Neural progenitor cell (in vitro differentiated cells): Measurements from ENCODE around the gene KIRREL3. TPM values are rescaled to one million over a fixed set of nuclear protein-coding genes. Genes with fewer than 3 reads are reported as not detected.

Experiments used
- DNase-seq: peaks from one replicate; pipeline ENCODE4 v3.0.0-alpha.2; 2016; ENCODE audit warnings: low spot score
- H2AFZ ChIP-seq: fragments of 200-600 bp; sonication (generic); replicated peaks from 2 replicates; pipeline ENCODE4 v1.6.1; 2016; ENCODE audit warnings: antibody characterized with exemption
- H3F3A ChIP-seq: fragments of 200-600 bp; sonication (generic); 2 replicates; pipeline ENCODE4 v1.6.1; 2016; ENCODE audit warnings: antibody characterized with exemption, low read depth
- H3K27ac ChIP-seq: fragments of 200-600 bp; sonication (generic); 2 replicates; pipeline ENCODE4 v1.5.1; 2016; ENCODE audit warnings: mild to moderate bottlenecking
- H3K27me3 ChIP-seq: fragments of 200-600 bp; sonication (generic); 2 replicates; pipeline ENCODE4 v1.6.1; 2016; ENCODE audit warnings: mild to moderate bottlenecking, moderate library complexity
- H3K36me3 ChIP-seq: fragments of 200-600 bp; sonication (generic); 2 replicates; pipeline ENCODE4 v1.5.1; 2016
- H3K4me1 ChIP-seq: fragments of 200-600 bp; sonication (generic); 2 replicates; pipeline ENCODE4 v1.6.1; 2016; ENCODE audit warnings: mixed run types
- H3K4me2 ChIP-seq: fragments of 200-600 bp; sonication (generic); 2 replicates; pipeline ENCODE4 v1.6.1; 2016
- H3K4me3 ChIP-seq: fragments of 200-600 bp; sonication (generic); 2 replicates; pipeline ENCODE4 v1.5.1; 2016
- H3K79me2 ChIP-seq: fragments of 200-600 bp; sonication (generic); 2 replicates; pipeline ENCODE4 v1.6.1; 2016; ENCODE audit warnings: low read depth
- H3K9ac ChIP-seq: fragments of 200-600 bp; sonication (generic); 2 replicates; pipeline ENCODE4 v1.6.1; 2016
- H3K9me3 ChIP-seq: fragments of 200-600 bp; sonication (generic); 2 replicates; pipeline ENCODE4 v1.5.1; 2016; ENCODE audit warnings: low read depth
- H4K20me1 ChIP-seq: fragments of 200-600 bp; sonication (generic); 2 replicates; pipeline ENCODE4 v1.6.1; 2016; ENCODE audit warnings: low read depth
- H3K27ac Mint-ChIP-seq: 3 replicates; pipeline ENCODE4 v1.8.0; 2021; ENCODE audit warnings: mixed read lengths
- H3K27me3 Mint-ChIP-seq: 2 replicates; pipeline ENCODE4 v1.8.0; 2022; ENCODE audit warnings: low read depth, mild to moderate bottlenecking, inconsistent platforms, moderate library complexity, mixed read lengths; ENCODE audit not compliant: insufficient read depth
- H3K36me3 Mint-ChIP-seq: 3 replicates; pipeline ENCODE4 v1.8.0; 2021; ENCODE audit warnings: mixed read lengths
- H3K4me1 Mint-ChIP-seq: 3 replicates; pipeline ENCODE4 v1.8.0; 2021; ENCODE audit warnings: mixed read lengths
- H3K4me3 Mint-ChIP-seq: 3 replicates; pipeline ENCODE4 v1.8.0; 2021; ENCODE audit warnings: mild to moderate bottlenecking, moderate library complexity, mixed read lengths
- H3K9me3 Mint-ChIP-seq: 3 replicates; pipeline ENCODE4 v1.8.0; 2020; ENCODE audit warnings: mixed read lengths
- CTCF ChIP-seq: fragments of 200-600 bp; sonication (generic); IDR thresholded peaks from 2 replicates; pipeline ENCODE4 v1.5.1; 2017; ENCODE audit warnings: antibody characterized with exemption, mild to moderate bottlenecking
- EZH2 ChIP-seq: fragments of 200-600 bp; sonication (generic); IDR thresholded peaks from 2 replicates; pipeline ENCODE4 v1.6.1; 2017; ENCODE audit warnings: antibody characterized with exemption, mild to moderate bottlenecking, moderate library complexity
- EZH2phosphoT487 ChIP-seq: fragments of 200-600 bp; sonication (generic); IDR thresholded peaks from 2 replicates; pipeline ENCODE4 v1.6.1; 2017; ENCODE audit warnings: antibody characterized with exemption
- total RNA-seq: library from RNA; depleted of rRNA; stranded (reverse); fragments of >200 nt; gene quantifications from 2 replicates; pipeline ENCODE4 v1.2.3, GENCODE V29; 2015; ENCODE audit warnings: low replicate concordance

The KIRREL3 gene
- total RNA-seq: 1.1 and 2.6 TPM in 2 replicates

DNA sequence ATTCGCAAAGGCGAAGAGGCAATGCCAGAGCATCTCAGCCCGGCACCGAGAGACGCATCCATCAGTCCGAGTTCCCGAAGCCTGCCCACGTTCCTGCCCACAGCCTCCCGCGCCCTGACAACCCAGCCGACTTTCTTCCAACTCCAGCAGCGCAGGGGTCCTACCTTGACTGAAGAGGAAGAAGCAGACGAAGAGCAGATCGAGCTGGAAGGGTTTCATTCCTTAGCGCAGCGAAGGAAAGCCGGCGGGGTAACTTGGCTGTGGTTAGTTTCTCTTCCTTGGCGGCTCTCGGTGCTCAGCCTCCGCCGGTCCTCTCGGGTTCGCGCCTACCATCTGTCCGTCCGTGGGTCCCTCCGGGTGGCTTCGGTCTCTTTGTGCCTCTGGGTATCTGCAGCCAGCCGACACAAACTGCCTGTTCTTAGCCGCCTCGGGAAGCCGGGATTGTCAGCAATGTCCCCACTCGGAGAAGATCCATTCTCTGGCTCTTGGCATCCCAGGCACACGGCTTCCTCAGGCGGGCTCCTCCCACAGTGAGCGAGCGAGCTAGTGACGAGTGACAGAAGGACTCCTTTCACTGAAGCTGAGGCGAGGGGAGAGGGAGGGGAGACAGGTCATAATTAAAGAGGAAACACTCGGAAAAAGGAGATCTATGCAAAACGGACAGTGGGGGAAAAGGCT is at the start of gene KIRREL3:
Gene KIRREL3, minus strand, starts transcription at position 480 of the 678 bp plus-strand sequence.
- Mint-ChIP-seq H3K36me3 (no peaks in the 10 kb centered on the region), H3K27ac (no peak within 1 kb of the TSS), H3K27me3 (peaks cover 8% of the 10 kb centered on the region), H3K9me3 (no peaks in the 10 kb centered on the region), H3K4me1 (peaks cover 58% of the 10 kb centered on the region), H3K4me3 (no peak within 1 kb of the TSS)
- Histone ChIP-seq H3K36me3 (no peaks in the 10 kb centered on the region), H3K27ac (no peak within 1 kb of the TSS), H3K27me3 (peaks cover 82% of the 10 kb centered on the region), H3K9me3 (no peaks in the 10 kb centered on the region), H3K9ac (no peak within 1 kb of the TSS), H3K4me1 (peaks cover 46% of the 10 kb centered on the region), H3F3A (peaks cover 22% of the 10 kb centered on the region), H2AFZ (peak within 1 kb of the TSS; percentile 64), H3K79me2 (no peaks in the 10 kb centered on the region), H3K4me2 (peak within 1 kb of the TSS; percentile 92), H3K4me3 (peak within 1 kb of the TSS; percentile 52), H4K20me1 (no peaks in the 10 kb centered on the region)
- TF ChIP-seq EZH2 (peak; percentile 72), EZH2phosphoT487 (peak; percentile 56), CTCF (no peak)
- peak; percentile 72 for DNase-seq

GRCh38 chr11:127050186-127050585 is 49.6 kb upstream of the KIRREL3 start:
- TF ChIP-seq EZH2 (no peak), CTCF (no peak), EZH2phosphoT487 (no peak)

GRCh38 chr11:127049486-127049885 is 48.9 kb upstream of the KIRREL3 start:
- H3K4me3 ChIP-seq: no peak overlapping the region
- H3K4me1 ChIP-seq: peaks cover 16% of the 10 kb centered on the region
- no peak overlapping the region for H3K4me3 Mint-ChIP-seq
- H3K36me3 ChIP-seq: no peaks in the 10 kb centered on the region
- no peak overlapping the region for H3K4me2 ChIP-seq
- H3K27ac Mint-ChIP-seq: no peak overlapping the region
- no peaks in the 10 kb centered on the region for H3K9me3 Mint-ChIP-seq
- no peaks in the 10 kb centered on the region for H4K20me1 ChIP-seq
- peaks cover 13% of the 10 kb centered on the region for H3K4me1 Mint-ChIP-seq
- H3F3A ChIP-seq: peaks cover 9% of the 10 kb centered on the region
- no peak for TF ChIP-seq CTCF
- no peak overlapping the region for H2AFZ ChIP-seq
- H3K36me3 Mint-ChIP-seq: no peaks in the 10 kb centered on the region
- no peaks in the 10 kb centered on the region for H3K27me3 Mint-ChIP-seq
- H3K27me3 ChIP-seq: no peaks in the 10 kb centered on the region
- H3K79me2 ChIP-seq: no peaks in the 10 kb centered on the region
- no peak overlapping the region for H3K9ac ChIP-seq
- H3K27ac ChIP-seq: no peak overlapping the region
- DNase-seq: no peak
- H3K9me3 ChIP-seq: no peaks in the 10 kb centered on the region

More at GRCh38 chr11:127050186-127050585, 49.6 kb upstream of the KIRREL3 start:
- Mint-ChIP-seq H3K27ac (no peak overlapping the region), H3K27me3 (no peaks in the 10 kb centered on the region), H3K4me1 (peaks cover 13% of the 10 kb centered on the region), H3K36me3 (no peaks in the 10 kb centered on the region), H3K9me3 (no peaks in the 10 kb centered on the region), H3K4me3 (no peak overlapping the region)
- H3K4me1 ChIP-seq: peaks cover 16% of the 10 kb centered on the region
- H3K9ac ChIP-seq: no peak overlapping the region
- H3F3A ChIP-seq: peaks cover 9% of the 10 kb centered on the region
- H3K27ac ChIP-seq: no peak overlapping the region
- no peak overlapping the region for H3K4me3 ChIP-seq
- H3K4me2 ChIP-seq: no peak overlapping the region
- no peak overlapping the region for H2AFZ ChIP-seq
- H3K27me3 ChIP-seq: no peaks in the 10 kb centered on the region
- no peaks in the 10 kb centered on the region for H3K79me2 ChIP-seq
- DNase-seq: no peak
- H3K9me3 ChIP-seq: no peaks in the 10 kb centered on the region
- no peaks in the 10 kb centered on the region for H3K36me3 ChIP-seq
- H4K20me1 ChIP-seq: no peaks in the 10 kb centered on the region
